Astrocyte of the spinal cord (primary cell): Measurements from ENCODE around the gene ATN1.

Experiments used
- DNase-seq: peaks from one replicate; pipeline ENCODE4 v3.0.0; 2011; ENCODE audit warnings: low read depth, low spot score
- H3K4me3 ChIP-seq: 2 replicates; pipeline ENCODE4 v1.5.1; 2011; ENCODE audit warnings: low read depth, mild to moderate bottlenecking, low read length, moderate library complexity
- in situ Hi-C: cut with HindIII; loops from 2 replicates; pipeline ENCODE4 v1.10.0; 2017; ENCODE audit warnings: low sequenced_read_pairs
- TF ChIP-seq, protein P1 (sequence below): IDR thresholded peaks from 2 replicates; pipeline ENCODE4 v1.5.1; 2012; ENCODE audit warnings: low read depth, mild to moderate bottlenecking, low read length, inconsistent platforms

ATN1 gene

DNA sequence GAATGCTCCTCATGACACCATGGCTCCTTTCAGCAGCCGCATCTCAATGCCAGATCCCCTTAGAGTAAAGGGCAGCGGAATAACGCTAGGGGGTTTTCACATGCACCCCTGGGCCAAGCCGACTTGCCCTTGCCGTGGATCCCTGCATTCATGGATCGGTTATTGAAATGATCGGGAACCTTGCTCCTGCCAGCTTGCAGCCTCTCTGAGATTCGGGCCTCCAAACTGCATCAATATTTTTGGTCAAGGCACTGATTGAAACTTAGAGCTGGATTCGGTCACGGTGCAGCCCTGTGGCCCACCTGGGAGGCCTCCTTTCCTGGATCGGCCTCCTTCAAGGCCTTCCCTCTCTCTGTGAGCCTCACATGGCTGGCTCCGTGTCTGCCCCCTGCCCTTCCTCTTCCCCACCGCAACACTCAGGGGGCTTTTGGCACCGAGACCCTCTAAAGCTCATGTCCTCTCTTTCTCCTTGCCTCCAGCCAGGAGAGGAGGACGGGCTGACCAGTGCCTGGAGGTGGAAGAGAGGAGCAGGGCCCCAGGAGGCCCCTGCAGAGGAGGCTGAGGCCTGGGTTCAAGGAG lies 25.2 kb downstream of the ATN1 start:
- no peak overlapping the region for H3K4me3 ChIP-seq
- in situ Hi-C loops = no loop called here

DNA sequence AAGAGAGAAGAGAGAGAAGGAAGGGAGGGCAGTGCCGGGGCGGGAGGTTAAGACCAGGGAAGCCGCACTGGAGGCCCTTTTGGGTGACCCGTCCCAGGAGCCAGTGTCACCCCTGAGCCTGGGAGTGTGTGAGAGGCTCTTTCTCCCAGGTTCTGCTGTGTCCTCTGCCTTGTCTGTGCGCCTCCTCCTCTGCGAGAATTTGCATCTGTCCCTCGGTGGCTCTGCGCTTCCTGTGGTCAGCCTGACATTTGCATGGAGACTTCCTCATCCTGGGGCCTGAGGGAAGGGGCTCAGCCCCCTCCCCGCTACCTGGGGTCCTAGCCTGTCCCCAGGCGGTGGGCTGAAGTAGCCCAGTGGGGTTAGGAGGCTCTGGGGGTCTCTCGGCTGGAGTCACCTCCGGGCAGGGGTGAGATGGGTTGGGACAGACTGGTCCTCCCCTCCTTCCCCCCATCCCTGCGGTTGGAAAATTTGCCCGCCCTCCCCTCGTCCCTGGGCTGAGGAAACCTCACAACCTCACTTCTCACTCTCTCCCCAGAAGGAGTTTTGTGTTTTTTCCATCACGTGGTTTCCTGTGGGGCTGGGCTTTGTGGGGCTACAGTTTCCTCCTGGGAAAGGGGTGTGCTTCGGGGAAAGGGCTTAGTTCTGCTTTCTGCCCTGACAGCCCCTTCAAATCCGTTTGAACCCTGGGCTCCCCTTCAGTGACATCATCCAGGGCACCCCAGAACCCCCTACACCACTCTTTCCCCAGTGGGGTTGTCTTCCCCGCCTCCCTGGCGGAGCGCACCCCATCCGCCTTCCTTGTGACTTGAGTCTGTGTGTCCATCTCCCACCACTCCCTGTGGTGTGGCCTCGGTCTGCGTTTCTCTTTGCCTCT lies 25.9 kb downstream of the ATN1 start:
- DNase-seq = no peak
- TF ChIP-seq, protein P1, sequence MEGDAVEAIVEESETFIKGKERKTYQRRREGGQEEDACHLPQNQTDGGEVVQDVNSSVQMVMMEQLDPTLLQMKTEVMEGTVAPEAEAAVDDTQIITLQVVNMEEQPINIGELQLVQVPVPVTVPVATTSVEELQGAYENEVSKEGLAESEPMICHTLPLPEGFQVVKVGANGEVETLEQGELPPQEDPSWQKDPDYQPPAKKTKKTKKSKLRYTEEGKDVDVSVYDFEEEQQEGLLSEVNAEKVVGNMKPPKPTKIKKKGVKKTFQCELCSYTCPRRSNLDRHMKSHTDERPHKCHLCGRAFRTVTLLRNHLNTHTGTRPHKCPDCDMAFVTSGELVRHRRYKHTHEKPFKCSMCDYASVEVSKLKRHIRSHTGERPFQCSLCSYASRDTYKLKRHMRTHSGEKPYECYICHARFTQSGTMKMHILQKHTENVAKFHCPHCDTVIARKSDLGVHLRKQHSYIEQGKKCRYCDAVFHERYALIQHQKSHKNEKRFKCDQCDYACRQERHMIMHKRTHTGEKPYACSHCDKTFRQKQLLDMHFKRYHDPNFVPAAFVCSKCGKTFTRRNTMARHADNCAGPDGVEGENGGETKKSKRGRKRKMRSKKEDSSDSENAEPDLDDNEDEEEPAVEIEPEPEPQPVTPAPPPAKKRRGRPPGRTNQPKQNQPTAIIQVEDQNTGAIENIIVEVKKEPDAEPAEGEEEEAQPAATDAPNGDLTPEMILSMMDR = no peak
- no peak overlapping the region for H3K4me3 ChIP-seq

More for the DNA sequence above, 25.2 kb downstream of the ATN1 start:
- TF ChIP-seq, protein P1 = no peak
- DNase-seq = no peak

DNA sequence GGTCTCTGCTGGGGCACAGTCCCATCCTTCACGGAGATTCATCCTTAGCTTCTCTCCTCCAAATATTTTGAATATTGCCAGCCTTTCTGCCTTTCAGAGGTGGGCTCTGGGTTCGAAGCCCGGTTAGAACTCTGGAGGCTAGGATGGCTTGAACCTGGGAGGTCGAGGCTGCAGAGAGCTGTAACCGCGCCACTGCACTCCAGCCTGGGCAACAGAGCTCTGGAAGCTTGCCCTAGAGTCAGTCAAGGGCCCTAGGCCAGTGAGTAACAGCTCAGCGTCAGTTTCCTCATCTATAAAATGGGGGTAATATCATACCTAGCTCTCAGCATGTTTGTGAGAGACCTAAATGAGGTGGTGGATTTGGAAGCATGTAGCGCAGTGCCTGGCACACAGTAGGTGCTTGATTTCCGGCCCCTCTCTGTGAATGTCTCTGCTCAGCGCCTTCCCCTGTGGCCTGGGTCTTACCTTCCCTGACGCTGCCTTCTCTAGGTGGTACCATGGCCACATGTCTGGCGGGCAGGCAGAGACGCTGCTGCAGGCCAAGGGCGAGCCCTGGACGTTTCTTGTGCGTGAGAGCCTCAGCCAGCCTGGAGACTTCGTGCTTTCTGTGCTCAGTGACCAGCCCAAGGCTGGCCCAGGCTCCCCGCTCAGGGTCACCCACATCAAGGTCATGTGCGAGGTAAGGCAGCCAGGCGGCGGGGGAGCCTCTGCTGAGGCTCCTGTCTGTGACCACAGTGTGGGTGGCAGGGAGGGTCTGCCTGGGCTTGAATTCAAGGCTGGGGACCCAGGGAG lies 26.8 kb downstream of the ATN1 start:
- no peak overlapping the region for H3K4me3 ChIP-seq
- in situ Hi-C loops = no loop called here
- DNase-seq = no peak
- TF ChIP-seq, protein P1 = no peak

More for the DNA sequence above, 25.9 kb downstream of the ATN1 start:
- in situ Hi-C loops = no loop called here

DNA sequence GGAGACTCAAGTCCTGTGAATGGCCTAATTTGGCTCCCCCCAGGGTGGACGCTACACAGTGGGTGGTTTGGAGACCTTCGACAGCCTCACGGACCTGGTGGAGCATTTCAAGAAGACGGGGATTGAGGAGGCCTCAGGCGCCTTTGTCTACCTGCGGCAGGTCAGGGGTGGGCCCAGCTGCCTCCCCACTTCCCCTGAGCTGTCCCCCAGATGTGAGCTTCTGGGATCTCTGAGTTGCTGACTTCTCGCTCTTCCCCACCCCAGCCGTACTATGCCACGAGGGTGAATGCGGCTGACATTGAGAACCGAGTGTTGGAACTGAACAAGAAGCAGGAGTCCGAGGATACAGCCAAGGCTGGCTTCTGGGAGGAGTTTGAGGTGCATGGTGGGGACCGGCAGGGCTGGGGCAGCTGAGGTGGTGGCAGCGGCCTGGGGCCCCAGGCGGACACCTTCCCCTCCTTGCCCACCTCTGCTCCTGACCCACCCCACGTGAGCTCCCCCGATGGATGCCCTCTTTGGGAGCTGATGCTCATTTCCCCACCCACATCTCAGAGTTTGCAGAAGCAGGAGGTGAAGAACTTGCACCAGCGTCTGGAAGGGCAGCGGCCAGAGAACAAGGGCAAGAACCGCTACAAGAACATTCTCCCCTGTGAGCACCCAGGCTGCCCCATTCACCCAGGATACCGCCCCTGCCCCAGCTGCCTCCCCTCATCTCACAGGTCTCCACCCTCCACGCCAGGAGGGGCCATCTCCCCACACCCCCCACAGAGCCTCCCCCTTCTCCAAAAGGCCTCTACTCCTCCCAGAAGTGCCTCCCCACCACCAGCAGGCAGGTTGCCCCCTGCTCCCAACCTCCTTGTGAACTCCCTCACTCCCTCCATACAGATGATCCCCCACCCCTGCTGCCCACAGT lies 27.6 kb downstream of the ATN1 start:
- in situ Hi-C loops = no loop called here
- TF ChIP-seq, protein P1 = no peak
- no peak overlapping the region for H3K4me3 ChIP-seq
- no peak for DNase-seq

DNA sequence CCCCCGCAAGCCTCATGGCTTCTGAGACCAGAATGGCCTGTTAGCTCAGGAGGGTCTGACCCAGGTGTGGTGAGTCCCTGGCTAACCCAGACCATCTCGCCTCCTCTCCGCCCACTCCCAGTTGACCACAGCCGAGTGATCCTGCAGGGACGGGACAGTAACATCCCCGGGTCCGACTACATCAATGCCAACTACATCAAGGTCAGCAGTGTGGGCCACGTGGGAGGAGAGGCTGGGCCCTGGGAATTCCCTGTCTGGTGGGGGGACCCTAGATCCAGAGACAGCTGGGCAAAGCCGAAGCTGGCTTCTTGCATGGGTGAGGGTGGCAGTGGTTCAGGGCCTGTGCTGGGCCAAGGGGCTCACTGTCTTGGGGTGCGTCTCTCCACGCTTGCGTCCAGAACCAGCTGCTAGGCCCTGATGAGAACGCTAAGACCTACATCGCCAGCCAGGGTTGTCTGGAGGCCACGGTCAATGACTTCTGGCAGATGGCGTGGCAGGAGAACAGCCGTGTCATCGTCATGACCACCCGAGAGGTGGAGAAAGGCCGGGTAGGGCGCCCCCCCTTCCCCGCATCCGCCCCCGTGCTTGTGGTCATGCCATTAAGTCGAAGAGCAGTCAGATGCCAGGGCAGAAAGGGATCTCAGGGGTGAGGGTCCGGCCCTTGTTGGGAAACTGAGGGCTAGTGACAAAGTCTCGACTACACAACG lies 28.4 kb downstream of the ATN1 start:
- TF ChIP-seq, protein P1 = no peak
- DNase-seq = no peak
- in situ Hi-C loops = no loop called here
- H3K4me3 ChIP-seq = no peak overlapping the region
